GM19238 (cell line): Measurements from ENCODE around the gene PRR23E.

Source experiments
- DNase-seq: peaks from one replicate; pipeline ENCODE4 v3.0.0; 2011; ENCODE audit warnings: low spot score; ENCODE audit not compliant: insufficient read length

Gene PRR23E

DNA sequence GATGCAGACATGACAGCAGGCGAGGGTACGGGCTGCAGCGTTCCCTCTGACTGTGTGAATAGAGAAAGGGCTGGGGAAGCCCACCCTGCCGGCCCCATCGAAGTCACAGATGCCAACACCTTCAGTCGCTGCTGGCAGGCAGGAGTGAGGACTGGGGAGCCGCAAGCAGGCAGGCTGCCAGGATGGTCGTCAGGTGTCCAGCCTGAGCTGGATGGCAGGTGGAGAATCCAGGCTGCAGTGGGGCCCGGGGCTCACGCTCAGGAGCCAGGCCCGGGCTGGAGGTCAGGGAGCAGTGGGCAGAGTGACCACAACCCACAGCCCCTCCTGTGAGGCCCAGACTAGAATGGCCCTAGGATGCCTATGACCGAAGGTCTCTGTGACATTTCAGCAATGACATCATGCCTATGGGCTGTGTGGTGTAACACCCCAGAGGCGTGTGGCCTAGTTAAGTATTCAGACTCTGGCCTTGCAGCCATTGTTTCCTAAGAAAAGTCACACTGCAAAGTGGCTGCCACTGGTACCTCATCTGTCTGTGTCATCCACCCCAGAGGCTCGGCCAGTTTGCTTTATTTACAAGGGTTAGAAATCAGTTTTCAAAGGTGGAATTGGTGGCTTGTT is 15.7 kb downstream of the PRR23E start:
- DNase-seq: no peak

DNA sequence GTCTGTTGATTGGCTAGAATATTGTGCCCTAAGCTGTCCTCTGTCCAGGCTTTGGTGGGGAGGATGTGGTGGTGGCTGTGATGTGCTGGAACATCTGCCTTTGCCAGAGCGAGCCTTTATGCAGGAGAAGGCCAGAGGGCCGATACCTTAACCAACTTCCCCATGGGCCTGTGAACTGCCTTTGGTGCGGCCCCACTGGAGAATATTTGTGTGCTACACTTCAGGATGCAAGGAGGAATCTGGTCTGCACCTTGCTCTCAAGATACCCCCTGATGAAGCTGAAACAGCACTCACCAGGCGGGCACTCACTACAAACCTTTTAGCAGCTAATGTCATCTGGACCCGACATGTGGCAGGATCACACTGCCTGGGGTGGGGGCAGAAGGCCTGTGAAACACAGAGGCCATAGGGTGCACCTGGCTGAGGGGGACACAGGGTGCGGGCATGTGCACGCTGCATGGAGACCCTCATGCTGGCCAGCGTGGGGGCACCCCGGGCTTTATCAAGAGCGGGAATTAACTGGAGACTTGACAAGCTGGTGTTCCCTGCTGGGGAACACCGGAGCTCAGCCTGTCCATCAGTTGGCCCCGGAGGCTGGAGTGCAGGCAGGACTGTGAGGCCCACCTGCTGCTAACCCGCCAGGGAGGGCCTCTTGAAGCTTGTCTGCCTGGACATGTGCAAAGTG is 16.4 kb downstream of the PRR23E start:
- no peak for DNase-seq

DNA sequence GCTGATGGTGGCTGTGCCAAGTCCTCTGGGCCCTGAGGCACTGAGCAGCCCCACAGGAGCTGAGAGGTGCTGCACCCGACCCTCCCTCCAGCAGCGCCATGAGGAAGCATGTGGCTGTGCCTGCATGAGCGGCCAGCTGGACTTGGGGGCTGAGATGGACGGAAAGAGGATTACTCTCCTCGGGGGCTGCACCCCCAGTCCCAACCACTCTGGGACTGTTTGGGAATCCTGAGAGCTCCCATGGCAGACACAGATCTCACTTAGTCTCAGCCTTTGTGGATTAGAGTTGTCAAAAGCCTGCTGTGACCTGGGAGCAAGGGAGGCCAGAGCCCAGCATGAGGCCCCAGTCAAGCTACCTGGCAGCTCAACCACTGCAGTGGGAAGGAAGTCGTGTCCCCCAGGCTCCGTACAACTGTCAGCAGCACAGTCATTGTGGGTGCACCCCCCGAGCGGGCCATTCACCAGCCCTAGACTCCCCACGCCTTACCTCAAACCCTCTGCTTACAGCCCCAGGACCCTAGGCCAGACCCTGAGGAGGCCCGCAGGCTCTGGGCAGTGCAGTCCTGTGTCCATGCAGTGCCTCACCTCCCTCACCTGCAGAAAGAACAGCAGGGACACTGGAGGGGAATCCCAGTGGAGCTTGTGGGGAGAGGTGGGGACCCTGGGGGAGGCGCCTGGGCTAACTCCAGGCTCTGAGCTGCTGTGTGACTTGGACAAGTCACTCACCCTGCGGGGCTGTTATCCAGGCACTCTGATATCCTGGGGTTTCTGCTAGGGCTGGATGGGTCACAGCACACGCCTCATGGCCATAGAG is 17.1 kb downstream of the PRR23E start:
- DNase-seq: no peak

DNA sequence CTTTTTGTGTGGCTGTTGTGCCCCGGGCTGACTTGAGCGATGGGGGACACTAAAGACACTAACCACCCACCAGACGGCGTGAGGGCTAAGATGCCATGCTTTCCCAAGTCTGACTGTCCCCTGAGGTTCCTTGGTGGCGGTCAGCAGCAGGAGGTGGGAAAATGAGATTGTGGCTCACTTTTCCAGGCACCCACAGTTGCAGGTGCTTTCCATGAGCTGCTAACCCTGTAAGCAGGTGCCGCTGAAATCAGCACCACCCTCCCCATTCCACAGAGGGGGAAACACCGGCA is 17.7 kb downstream of the PRR23E start:
- no peak for DNase-seq

DNA sequence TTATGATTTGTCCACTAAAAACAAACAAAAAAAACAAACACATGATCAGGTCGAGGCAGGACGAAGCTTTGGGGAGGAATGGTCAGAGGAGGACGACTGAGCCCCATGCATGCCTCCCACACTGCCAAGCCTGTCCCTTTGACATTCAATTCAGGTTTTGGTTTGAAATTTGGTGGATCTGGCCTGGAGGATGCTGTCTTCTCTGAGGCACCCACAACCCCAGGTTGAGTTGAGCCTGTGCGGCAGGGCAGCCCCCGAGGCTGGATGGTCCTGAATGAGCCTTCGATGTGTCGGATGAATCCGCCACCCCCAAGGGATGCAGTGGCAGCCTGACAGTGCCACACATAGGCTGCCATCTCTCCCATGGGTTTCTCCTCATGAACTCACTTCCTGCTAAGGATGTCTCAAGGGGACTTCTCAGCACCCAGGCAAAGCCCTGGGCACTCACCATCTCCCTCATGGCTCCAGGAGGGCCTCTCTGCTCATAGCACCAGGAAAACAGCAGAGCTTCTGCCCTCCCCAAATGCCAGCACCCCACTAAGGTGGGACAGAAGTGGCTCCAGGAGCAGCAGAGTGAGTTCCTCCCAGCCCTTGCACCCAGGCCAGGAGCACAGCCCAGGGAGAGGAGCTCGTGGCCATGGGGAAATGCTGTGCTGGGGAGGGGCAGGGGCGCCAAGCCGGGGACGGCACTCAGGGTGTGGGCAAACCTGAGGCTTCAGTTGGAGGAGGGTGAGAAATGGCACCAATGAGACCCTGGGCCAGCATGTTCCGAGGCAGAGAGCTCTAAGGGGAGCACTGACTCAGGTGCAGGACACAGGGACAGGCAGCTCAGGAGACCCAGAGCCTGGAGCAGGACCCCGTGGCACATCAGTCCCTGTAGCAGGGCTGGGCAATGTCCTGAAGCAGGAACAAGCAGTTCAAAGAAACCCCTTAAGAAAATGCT is 18.5 kb downstream of the PRR23E start:
- no peak for DNase-seq

DNA sequence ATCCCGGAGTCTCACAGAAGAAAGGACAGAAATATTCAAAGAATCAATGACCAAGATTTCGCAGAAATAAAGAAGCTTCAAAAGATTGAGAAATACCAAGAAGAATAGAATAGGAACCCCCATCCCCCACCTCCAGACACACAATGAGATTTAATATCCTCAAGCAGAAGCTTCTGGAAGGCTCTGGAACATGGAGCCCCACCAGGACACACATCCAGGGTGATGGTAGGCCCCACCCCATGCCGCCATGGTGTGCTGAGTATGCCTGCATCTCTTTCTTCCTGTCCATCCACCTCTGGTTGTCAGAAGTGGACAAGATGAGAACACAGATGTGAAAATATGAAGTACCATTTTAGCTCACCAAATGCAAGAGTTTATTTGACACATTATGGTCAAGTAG is 19.3 kb downstream of the PRR23E start:
- no peak for DNase-seq

DNA sequence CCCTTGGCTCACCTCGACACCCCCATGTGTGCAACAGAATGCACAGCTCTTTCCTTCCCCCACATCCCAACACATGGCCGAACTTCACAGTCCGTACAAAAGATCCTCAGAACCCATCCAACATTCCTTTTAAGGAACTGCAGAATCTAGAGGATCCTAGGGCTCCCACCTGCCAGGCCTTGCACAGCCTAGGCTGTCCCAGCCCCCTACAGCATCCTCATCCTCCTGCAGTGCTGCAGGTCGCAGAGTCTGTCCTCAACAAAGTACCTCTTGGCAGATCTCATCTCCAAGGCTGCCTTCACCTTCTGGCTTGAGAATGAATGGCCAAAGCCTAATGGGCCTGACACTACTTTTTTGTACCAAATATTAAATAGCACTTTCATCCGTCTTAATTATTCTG is 19.8 kb downstream of the PRR23E start:
- DNase-seq: no peak

DNA sequence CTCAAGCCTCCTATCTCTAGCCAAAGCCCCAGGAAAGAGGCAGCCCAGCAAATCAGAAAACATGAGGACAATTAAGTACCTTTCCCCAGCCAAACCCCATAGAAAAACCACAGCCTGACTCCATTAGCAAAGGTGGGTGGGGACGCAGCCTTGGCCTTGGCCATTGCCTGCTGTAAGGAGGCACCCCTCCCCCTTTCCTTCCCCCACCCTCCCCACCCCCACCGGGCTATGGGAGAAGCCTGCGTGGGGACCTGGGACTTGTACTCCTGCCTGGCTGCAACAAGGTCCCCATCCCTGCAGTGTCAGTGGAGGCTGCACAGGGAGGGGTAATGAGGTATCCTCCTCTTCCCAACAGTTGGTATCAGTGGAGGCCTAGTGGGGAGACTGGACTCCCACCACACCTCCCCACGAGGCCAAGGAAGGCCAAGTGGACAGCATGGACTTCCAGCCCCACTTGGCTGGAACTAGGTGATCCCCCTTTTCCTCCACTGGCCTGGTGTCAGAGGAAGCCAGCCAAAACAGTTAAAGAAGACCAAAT is 20.5 kb downstream of the PRR23E start:
- DNase-seq: no peak

DNA sequence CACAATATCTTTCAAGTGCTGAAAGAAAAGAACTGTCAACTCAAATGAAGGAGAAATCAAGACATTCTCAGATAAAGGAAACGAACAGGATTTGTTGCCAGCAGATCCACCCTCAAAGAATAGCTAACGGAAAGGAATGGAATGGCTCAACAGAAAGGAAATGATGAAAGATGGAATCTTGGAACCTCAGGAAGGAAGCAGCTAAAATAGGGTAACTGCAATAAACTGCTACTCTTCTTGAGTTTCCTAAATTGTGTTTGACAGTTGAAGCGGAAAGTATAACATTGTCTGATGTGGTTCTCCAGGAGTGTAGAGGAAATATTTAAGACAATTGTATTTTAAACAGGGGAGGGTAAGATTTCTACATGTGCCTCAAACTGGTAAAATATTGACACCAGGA is 22.0 kb downstream of the PRR23E start:
- DNase-seq: no peak

DNA sequence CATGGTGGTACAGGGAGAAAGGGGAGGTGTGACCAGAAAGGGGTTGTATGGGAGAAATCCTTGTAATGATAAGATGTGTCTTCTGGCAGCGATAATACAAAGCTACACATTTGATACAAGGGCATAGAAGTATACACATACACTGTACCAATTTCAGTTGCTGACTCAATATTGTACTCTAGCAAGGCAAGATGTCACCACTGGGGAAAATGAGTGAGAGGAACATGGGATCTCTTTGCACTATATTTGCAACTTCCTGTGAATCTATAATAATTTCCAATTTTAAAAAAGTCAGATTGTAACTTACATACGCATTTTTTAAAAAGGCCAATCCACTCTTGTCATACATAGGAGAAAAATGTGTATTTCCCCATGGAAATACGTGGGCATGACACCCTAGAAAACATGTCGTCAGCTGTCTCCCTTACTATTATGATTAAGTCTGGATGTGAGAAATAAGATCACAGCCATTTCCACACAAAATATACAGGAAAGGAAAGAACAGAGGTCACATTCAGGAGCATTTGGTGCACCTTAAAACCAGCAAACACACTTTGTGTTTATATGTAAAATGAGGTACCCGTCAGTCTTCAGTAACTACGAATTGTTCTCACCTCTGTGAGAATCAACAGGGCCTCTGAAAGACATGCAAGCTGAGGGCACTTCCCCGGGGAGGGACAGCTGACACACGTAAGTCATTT is 22.9 kb downstream of the PRR23E start:
- no peak for DNase-seq

DNA sequence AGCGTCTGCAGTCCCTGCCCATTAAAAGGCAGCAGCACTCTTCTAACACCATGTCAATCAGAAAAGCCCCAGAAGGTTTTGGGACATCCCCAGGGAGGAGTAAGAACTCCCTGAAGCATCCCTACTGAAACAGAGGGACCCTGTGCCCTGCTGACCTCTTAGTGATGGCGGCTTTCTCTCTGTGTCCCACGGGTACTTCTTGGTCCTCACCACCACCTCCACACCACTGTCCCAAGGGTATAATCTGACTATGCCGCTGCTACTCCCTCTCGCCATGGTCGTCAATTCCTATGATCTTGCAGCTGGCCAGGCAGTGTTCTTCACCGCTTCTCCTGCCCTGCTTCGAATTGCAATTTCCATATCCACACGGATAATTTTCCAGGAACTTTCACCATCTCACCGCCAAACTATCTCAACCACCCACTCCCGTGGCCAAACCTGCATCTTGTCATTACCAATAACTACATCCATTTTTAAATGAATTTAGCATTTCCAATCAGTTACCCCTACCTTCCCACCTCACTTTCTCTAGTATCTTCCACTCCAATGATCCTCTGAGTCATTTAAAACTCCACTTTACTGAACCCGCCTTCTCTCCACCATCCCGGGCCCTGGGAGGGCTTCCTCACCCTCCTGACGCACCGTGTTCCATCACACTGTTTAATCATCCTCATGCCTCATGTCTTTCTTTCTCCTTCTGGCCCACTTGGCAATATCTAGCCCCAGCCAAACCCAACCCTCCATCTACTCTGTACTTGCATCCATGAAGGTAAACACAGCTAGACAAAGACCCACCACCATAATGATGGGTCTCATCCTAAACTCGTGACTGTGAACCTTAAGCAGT is 23.7 kb downstream of the PRR23E start:
- no peak for DNase-seq

DNA sequence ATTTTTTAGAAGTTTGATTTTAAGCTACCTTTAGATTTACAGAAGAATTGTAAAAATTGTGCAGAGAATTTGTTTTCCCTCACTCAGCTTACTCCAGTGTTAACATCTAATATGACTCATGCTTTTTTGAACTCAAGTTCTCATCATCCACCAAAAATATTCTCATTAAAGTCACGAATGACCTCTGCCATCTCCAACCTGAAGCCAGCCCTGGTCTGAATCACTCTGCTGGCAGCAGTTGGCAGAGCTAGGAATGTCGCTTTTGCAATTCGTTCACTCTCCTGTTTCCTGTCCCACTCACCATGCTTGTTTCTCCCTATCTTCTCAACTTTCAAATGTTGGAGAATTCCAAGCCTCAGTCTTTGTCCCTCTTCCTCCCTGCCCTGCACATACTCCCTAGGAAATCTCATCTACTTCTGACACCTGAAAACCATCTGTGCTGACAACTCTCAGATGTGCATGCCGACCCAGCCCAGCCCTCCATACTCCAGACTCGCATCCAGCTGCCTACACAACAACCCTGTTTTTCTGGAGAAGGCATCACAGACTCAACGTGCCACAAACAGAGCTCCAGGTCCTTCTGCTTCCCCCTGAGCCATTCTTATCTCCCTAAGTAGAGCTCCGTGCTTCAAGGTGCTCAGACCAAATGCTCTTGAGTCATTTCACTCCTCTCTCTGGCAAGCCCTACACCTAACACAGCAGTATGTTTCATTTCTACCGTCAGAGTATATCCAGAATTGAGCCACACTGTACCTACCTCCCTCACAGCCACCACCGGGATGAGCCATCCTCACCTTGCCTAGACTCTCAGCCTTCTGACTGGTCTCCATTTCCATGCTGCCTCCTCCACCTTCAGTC is 24.9 kb downstream of the PRR23E start:
- no peak for DNase-seq

DNA sequence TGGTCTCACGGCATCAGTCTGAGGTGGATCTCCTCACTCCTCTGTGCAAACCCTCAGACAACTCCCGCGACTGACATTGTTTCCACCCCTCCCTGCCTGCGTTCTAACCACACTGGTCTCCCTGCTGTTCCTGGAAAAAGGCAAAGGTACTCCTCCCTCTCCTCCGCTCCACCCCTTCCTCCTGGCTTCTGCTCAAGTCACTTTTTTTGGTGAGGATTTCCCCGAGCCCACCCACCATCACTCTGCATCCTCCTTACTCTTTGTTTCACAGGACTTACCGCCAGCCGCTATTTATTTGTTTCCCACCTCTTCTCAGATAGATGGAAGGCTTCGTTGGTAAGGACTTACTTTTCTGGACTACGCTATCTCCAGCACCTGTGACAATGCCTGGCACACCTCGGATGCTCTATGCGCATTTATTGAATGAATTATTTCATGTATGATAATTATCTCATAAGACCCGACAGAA is 25.6 kb downstream of the PRR23E start:
- DNase-seq: no peak

DNA sequence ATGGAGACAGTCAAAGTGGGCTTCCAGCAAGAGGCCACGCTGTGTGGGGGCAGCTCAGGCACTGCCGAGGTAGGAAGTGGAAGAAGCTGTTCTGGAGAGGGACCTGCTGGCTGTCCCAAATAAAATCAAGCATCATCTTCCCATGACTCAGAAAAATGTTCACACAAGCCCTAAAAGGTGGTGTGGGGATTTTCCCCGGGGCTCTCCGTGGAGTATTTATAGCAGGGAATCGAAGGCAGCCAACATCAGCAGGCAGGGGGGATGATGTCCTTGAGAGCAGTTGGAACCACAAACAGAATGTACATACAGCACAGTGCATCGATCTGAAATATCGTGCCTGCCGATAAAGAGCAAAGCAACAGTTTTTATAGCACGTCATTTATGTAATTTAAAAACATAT is 27.6 kb downstream of the PRR23E start:
- DNase-seq: no peak

DNA sequence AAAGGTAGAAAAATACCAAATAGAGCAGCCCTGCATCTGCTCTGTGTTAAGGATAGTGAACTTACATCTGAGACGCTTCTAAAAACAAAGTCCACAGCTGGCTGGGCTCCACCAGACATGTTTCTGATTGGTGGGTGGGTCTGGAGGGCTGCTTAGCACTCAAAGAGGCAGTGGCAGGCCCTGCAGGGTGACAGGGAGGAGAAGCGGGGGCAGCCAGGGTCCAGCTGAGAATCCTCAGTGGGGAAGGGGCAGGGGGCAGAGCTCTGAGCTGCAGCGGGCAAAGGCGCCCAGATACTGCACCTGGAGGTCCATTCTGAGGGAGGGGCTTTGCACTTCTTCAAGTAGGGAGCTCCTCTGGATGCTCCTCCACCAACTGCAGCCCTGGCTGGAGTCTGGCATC is 28.1 kb downstream of the PRR23E start:
- no peak for DNase-seq

DNA sequence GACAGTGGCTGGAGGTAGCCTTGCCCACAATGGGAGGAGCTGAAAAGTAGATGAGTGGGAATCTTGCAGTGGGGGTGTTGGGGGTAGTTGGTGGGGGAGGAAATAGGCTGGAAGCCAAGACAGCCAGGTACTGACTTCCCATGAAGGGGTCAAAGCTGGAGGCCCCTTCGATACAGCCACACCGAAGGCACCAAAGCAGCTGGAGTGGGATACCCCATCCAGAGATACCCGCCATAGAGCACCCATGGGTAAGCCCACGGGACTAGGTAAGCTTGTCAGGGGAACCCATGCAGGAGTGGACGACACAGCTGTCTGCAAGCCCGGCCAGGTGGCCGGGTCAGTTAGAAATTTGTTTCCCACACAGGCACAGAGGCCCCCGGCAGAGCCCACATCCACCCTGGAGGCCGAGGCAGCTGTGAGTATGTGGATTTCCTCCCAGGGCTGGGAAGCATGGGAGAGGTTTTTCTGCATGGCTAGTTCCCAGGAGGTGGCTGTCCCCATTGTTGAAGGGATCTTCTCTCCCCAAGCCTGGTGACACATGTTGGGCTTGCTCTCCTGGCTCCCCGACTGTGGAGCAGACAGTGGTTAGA is 28.6 kb downstream of the PRR23E start:
- no peak for DNase-seq

DNA sequence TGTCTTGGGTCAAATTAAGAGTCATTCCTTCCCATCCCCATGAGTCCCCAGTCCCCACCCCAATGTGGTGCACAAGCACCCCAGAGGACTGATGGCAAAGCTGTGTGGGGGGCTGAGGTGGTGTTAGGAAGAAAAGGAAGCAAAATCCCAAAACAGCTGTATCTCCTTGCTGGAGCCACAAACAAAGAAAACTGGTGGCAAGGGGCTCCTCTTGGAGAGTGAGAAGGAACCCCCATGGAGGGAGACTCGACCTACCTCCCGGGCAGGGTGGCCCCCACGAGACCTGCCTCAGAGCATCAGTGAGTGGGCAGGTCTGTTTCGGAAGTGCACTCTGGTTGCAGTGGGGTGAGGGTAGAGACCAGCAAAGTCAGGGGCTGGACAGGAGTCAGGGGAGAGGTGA is 29.2 kb downstream of the PRR23E start:
- DNase-seq: no peak

DNA sequence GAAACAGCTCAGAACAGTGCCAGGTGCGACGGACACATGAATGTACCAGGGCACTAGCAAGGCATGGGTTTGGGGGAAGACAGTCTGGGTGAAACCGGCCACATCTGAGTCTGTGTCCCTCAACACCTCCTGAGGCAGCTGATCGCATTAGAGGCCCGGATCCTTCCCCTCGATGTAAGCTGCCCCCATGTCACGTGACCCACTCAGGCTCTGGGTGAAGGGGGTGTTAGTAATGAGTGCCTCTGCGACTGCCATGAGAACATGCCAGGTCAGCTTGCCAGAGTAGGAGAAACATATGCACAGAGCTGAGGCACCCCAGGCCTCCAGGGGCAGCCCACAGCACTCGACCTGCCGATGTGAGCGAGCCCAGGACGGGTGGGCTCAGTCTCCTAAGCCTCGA is 29.7 kb downstream of the PRR23E start:
- no peak for DNase-seq

DNA sequence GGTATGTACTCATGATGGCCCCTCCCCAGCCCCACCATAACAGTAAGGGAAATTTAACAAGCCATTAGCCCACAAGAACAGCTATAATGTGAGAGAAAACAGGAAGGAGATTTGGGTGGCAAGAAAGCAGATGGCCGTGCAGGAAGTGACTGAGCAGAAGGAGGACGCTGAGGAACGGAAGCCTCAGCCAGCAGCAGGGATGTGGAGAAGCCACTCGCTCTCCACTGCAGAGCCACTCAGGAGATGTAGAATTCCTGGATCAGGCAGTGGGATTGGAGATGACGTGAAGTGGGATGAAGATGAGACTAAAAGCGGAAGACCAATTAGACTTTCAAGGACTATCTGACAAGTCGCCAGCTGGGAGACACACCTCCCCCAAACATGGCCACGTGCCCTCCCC is 31.2 kb downstream of the PRR23E start:
- no peak for DNase-seq
